ENCODE data around the gene GBGT1. TPM values are rescaled to one million over a fixed set of nuclear protein-coding genes. Genes with fewer than 3 reads are reported as not detected.

The GBGT1 gene
- total and polyA plus RNA-seq, 2 experiments from 2014 or later, result 3.7 to 22.4 TPM

DNA sequence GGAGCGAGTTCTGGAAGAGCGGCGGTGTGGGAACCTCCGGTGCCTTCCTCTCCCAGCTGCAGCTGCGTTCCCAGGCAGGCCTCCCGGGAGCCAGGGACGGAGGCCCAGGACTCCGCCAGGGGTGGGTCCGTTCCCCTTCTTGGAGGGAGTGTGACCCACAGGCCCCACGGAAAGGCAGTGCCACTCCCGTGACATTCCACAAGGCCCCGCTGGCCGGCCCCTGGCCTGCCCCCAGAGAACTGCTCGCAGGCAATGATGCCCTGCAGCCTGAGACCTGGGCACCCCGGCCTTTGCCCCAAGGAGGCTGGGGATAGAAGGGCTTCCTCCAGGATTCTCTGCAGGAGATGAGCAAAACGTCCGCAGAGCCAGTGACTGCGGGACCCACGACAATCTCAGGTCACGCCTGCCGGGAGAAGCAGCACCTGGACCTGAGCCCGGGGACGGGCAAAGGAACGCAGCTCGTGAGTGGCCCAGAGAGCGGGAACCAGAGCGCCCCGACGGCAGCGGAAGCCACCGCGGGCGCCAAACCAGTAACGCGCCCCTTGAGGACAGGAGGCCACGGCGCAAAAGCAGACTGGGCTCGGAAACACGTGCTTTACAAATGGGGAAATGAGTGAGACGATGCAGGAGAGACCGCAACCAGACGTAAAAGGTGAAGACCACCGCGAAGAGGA, 36.1 kb upstream of the GBGT1 start:
- TF ChIP-seq, protein P1, sequence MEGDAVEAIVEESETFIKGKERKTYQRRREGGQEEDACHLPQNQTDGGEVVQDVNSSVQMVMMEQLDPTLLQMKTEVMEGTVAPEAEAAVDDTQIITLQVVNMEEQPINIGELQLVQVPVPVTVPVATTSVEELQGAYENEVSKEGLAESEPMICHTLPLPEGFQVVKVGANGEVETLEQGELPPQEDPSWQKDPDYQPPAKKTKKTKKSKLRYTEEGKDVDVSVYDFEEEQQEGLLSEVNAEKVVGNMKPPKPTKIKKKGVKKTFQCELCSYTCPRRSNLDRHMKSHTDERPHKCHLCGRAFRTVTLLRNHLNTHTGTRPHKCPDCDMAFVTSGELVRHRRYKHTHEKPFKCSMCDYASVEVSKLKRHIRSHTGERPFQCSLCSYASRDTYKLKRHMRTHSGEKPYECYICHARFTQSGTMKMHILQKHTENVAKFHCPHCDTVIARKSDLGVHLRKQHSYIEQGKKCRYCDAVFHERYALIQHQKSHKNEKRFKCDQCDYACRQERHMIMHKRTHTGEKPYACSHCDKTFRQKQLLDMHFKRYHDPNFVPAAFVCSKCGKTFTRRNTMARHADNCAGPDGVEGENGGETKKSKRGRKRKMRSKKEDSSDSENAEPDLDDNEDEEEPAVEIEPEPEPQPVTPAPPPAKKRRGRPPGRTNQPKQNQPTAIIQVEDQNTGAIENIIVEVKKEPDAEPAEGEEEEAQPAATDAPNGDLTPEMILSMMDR (conservative IDR thresholded peaks at IDR 0.05; ENCODE audit: low read depth in 2 of 2), result peak; percentile 44 to 53
- no peak for TF ChIP-seq STAT1 (IDR thresholded peaks at IDR 0.05; ENCODE audit: unreplicated experiment)
- H3K4me1 ChIP-seq (ENCODE audit: insufficient read depth), result no peaks in the 10 kb centered on the region
- Mint-ChIP-seq H3K27ac (no peak overlapping the region), H3K9me3 (peaks cover 3% of the 10 kb centered on the region; the same call in 2 of the 3 replicates), H3K4me1 (peaks cover 2% of the 10 kb centered on the region; the same call in 1 of the 3 replicates), H3K27me3 (ENCODE audit: insufficient read depth, low read depth, poor library complexity) (peaks cover 21% of the 10 kb centered on the region), H3K4me3 (no peak overlapping the region; the same call in 2 of the 3 replicates), H3K36me3 (ENCODE audit: low read depth) (no peaks in the 10 kb centered on the region)
- no peak overlapping the region for H3K4me3 ChIP-seq
- no peaks in the 10 kb centered on the region for H3K36me3 ChIP-seq (ENCODE audit: insufficient read depth)
- peaks cover 18% of the 10 kb centered on the region; the same call in 1 of the 2 replicates for H3K27me3 ChIP-seq (ENCODE audit: insufficient read depth)
- DNase-seq (ENCODE audit: low spot score) (peak; percentile 80), ATAC-seq (peak; percentile 97)
- H3K79me2 ChIP-seq (replicated peaks; ENCODE audit: insufficient read depth), result no peaks in the 10 kb centered on the region
- H3K9me2 ChIP-seq (ENCODE audit: insufficient read depth), result peaks cover 3% of the 10 kb centered on the region; the same call in 1 of the 2 replicates
- no peaks in the 10 kb centered on the region for H4K20me1 ChIP-seq (replicated peaks; ENCODE audit: insufficient read depth)
- peak overlapping the region; percentile 84 for H2AFZ ChIP-seq
- no peaks in the 10 kb centered on the region for H3F3A ChIP-seq (replicated peaks; ENCODE audit: low read depth)
- no peak overlapping the region; the same call in 1 of the 2 replicates for H3K4me2 ChIP-seq
- H3K27ac ChIP-seq (ENCODE audit: low read depth), result no peak overlapping the region

DNA sequence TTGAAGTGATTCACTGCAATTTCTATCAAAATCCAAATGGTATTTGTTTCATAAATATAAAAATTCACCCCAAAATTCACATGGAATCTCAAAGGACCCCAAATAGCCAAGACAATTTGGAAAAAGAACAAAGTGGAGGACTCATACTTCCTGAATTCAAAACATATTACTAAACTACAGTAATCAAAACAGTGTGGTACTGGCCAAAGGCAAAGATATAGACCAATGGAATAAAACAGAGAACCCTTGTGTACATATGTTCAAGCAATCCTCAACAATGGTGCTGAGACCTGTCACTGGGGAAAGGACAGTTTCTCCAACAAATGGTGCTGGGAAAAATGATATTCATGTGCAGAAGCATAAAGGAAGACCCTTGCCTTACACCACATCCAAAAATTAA, 31.3 kb upstream of the GBGT1 start:
- Histone ChIP-seq H3K36me3 (ENCODE audit: insufficient read depth) (no peaks in the 10 kb centered on the region), H2AFZ (no peak overlapping the region), H3K4me1 (ENCODE audit: insufficient read depth) (no peaks in the 10 kb centered on the region), H3K27me3 (ENCODE audit: insufficient read depth) (no peaks in the 10 kb centered on the region), H3K79me2 (replicated peaks; ENCODE audit: insufficient read depth) (no peaks in the 10 kb centered on the region), H3K4me3 (no peak overlapping the region), H3F3A (replicated peaks; ENCODE audit: low read depth) (no peaks in the 10 kb centered on the region), H3K27ac (ENCODE audit: low read depth) (no peak overlapping the region), H4K20me1 (replicated peaks; ENCODE audit: insufficient read depth) (no peaks in the 10 kb centered on the region), H3K4me2 (no peak overlapping the region), H3K9me2 (ENCODE audit: insufficient read depth) (peaks cover 3% of the 10 kb centered on the region; the same call in 1 of the 2 replicates)
- H3K4me3 Mint-ChIP-seq, result no peak overlapping the region
- no peak for DNase-seq (ENCODE audit: low spot score)
- no peaks in the 10 kb centered on the region for H3K36me3 Mint-ChIP-seq (ENCODE audit: low read depth)
- H3K4me1 Mint-ChIP-seq, result peaks cover 2% of the 10 kb centered on the region; the same call in 2 of the 3 replicates
- H3K27ac Mint-ChIP-seq, result no peak overlapping the region
- peaks cover 5% of the 10 kb centered on the region; the same call in 2 of the 3 replicates for H3K9me3 Mint-ChIP-seq
- H3K27me3 Mint-ChIP-seq (ENCODE audit: insufficient read depth, low read depth, poor library complexity), result peaks cover 11% of the 10 kb centered on the region
- TF ChIP-seq ZNF114 (CRISPR knock-in tag; IDR thresholded peaks at IDR 0.05) (no peak), STAT1 (IDR thresholded peaks at IDR 0.05; ENCODE audit: unreplicated experiment) (no peak), NANOG (IDR thresholded peaks at IDR 0.05; ENCODE audit: borderline replicate concordance) (no peak)
- TF ChIP-seq, protein P2, sequence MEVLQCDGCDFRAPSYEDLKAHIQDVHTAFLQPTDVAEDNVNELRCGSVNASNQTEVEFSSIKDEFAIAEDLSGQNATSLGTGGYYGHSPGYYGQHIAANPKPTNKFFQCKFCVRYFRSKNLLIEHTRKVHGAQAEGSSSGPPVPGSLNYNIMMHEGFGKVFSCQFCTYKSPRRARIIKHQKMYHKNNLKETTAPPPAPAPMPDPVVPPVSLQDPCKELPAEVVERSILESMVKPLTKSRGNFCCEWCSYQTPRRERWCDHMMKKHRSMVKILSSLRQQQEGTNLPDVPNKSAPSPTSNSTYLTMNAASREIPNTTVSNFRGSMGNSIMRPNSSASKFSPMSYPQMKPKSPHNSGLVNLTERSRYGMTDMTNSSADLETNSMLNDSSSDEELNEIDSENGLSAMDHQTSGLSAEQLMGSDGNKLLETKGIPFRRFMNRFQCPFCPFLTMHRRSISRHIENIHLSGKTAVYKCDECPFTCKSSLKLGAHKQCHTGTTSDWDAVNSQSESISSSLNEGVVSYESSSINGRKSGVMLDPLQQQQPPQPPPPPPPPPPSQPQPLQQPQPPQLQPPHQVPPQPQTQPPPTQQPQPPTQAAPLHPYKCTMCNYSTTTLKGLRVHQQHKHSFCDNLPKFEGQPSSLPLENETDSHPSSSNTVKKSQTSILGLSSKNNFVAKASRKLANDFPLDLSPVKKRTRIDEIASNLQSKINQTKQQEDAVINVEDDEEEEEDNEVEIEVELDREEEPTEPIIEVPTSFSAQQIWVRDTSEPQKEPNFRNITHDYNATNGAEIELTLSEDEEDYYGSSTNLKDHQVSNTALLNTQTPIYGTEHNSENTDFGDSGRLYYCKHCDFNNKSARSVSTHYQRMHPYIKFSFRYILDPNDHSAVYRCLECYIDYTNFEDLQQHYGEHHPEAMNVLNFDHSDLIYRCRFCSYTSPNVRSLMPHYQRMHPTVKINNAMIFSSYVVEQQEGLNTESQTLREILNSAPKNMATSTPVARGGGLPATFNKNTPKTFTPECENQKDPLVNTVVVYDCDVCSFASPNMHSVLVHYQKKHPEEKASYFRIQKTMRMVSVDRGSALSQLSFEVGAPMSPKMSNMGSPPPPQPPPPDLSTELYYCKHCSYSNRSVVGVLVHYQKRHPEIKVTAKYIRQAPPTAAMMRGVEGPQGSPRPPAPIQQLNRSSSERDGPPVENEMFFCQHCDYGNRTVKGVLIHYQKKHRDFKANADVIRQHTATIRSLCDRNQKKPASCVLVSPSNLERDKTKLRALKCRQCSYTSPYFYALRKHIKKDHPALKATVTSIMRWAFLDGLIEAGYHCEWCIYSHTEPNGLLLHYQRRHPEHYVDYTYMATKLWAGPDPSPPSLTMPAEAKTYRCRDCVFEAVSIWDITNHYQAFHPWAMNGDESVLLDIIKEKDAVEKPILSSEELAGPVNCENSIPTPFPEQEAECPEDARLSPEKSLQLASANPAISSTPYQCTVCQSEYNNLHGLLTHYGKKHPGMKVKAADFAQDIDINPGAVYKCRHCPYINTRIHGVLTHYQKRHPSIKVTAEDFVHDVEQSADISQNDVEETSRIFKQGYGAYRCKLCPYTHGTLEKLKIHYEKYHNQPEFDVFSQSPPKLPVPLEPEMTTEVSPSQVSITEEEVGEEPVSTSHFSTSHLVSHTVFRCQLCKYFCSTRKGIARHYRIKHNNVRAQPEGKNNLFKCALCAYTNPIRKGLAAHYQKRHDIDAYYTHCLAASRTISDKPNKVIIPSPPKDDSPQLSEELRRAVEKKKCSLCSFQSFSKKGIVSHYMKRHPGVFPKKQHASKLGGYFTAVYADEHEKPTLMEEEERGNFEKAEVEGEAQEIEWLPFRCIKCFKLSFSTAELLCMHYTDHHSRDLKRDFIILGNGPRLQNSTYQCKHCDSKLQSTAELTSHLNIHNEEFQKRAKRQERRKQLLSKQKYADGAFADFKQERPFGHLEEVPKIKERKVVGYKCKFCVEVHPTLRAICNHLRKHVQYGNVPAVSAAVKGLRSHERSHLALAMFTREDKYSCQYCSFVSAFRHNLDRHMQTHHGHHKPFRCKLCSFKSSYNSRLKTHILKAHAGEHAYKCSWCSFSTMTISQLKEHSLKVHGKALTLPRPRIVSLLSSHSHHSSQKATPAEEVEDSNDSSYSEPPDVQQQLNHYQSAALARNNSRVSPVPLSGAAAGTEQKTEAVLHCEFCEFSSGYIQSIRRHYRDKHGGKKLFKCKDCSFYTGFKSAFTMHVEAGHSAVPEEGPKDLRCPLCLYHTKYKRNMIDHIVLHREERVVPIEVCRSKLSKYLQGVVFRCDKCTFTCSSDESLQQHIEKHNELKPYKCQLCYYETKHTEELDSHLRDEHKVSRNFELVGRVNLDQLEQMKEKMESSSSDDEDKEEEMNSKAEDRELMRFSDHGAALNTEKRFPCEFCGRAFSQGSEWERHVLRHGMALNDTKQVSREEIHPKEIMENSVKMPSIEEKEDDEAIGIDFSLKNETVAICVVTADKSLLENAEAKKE (CRISPR knock-in tag; IDR thresholded peaks at IDR 0.05), result no peak
- ATAC-seq, result no peak

Measured in GM23338 (cell line).